H9 (cell line): ENCODE measurements around the gene CAMTA1. TPM values are rescaled to one million over a fixed set of nuclear protein-coding genes. Genes with fewer than 3 reads are reported as not detected.

ENCODE experiments used
- DNase-seq: peaks from one replicate; pipeline ENCODE4 v3.0.0-alpha.2; 2017
- H2AFZ ChIP-seq: one replicate; pipeline ENCODE4 v1.6.1; 2013; ENCODE audit warnings: mild to moderate bottlenecking, low read length, control low read depth, moderate library complexity
- H2AK5ac ChIP-seq: 2 replicates; pipeline ENCODE4 v1.6.1; 2013; ENCODE audit warnings: low read length, control low read depth, mixed read lengths; ENCODE audit not compliant: insufficient read length
- H2BK120ac ChIP-seq: one replicate; pipeline ENCODE4 v1.6.1; 2013; ENCODE audit warnings: low read depth, mild to moderate bottlenecking, low read length, control low read depth, inconsistent platforms; ENCODE audit not compliant: poor library complexity, severe bottlenecking
- H2BK12ac ChIP-seq: 2 replicates; pipeline ENCODE4 v1.6.1; 2013; ENCODE audit warnings: low read length, control low read depth, mixed read lengths, low read depth; ENCODE audit not compliant: insufficient read length
- H2BK15ac ChIP-seq: 2 replicates; pipeline ENCODE4 v1.6.1; 2013; ENCODE audit warnings: low read depth, low read length, control low read depth
- H2BK20ac ChIP-seq: one replicate; pipeline ENCODE4 v1.6.1; 2013; ENCODE audit warnings: low read depth, mild to moderate bottlenecking, low read length, control low read depth, inconsistent platforms; ENCODE audit not compliant: poor library complexity, severe bottlenecking
- H2BK5ac ChIP-seq: 2 replicates; pipeline ENCODE4 v1.6.1; 2013; ENCODE audit warnings: low read length, control low read depth, mixed read lengths; ENCODE audit not compliant: insufficient read length
- H3K14ac ChIP-seq: 2 replicates; pipeline ENCODE4 v1.6.1; 2013; ENCODE audit warnings: low read length, control low read depth; ENCODE audit not compliant: insufficient read depth
- H3K18ac ChIP-seq: 2 replicates; pipeline ENCODE4 v1.6.1; 2013; ENCODE audit warnings: low read depth, mild to moderate bottlenecking, mixed read lengths, low read length, control low read depth; ENCODE audit not compliant: insufficient read length
- H3K23ac ChIP-seq: 2 replicates; pipeline ENCODE4 v1.6.1; 2013; ENCODE audit warnings: low read length, control low read depth, mixed read lengths, low read depth; ENCODE audit not compliant: insufficient read length
- H3K23me2 ChIP-seq: 2 replicates; pipeline ENCODE4 v1.6.1; 2013; ENCODE audit warnings: low read depth, mild to moderate bottlenecking, mixed read lengths, low read length, control low read depth; ENCODE audit not compliant: insufficient read length, poor library complexity, severe bottlenecking
- H3K27ac ChIP-seq: 2 replicates; pipeline ENCODE4 v1.5.1; 2013; ENCODE audit warnings: low read length, control low read depth, mixed read lengths, low read depth; ENCODE audit not compliant: insufficient read length
- H3K27me3 ChIP-seq: 2 replicates; pipeline ENCODE4 v1.6.1; 2013; ENCODE audit warnings: low read length, control low read depth, inconsistent platforms; ENCODE audit not compliant: insufficient read depth
- H3K4ac ChIP-seq: 2 replicates; pipeline ENCODE4 v1.6.1; 2013; ENCODE audit warnings: low read depth, mild to moderate bottlenecking, control low read depth, inconsistent platforms, low read length, moderate library complexity
- H3K4me1 ChIP-seq: 2 replicates; pipeline ENCODE4 v1.6.1; 2013; ENCODE audit warnings: low read length, control low read depth, inconsistent platforms; ENCODE audit not compliant: insufficient read depth
- H3K4me2 ChIP-seq: 2 replicates; pipeline ENCODE4 v1.6.1; 2013; ENCODE audit warnings: low read length, control low read depth, mixed read lengths; ENCODE audit not compliant: insufficient read length, insufficient read depth
- H3K56ac ChIP-seq: 2 replicates; pipeline ENCODE4 v1.6.1; 2013; ENCODE audit warnings: low read depth, mild to moderate bottlenecking, mixed read lengths, low read length, control low read depth; ENCODE audit not compliant: insufficient read length
- H3K79me1 ChIP-seq: 2 replicates; pipeline ENCODE4 v1.6.1; 2013; ENCODE audit warnings: low read depth, mild to moderate bottlenecking, moderate library complexity, low read length, control low read depth, inconsistent platforms; ENCODE audit not compliant: insufficient read depth, poor library complexity, severe bottlenecking
- H3K79me2 ChIP-seq: 2 replicates; pipeline ENCODE4 v1.6.1; 2013; ENCODE audit warnings: low read length, control low read depth, inconsistent platforms; ENCODE audit not compliant: insufficient read depth
- H3K9ac ChIP-seq: 2 replicates; pipeline ENCODE4 v1.6.1; 2013; ENCODE audit warnings: low read length, control low read depth, mixed read lengths; ENCODE audit not compliant: insufficient read length; ENCODE audit errors: extremely low read depth
- H3K9me3 ChIP-seq: one replicate; pipeline ENCODE4 v1.6.1; 2013; ENCODE audit warnings: low read depth, low read length, inconsistent platforms; ENCODE audit not compliant: control insufficient read depth
- H3T11ph ChIP-seq: one replicate; pipeline ENCODE4 v1.6.1; 2013; ENCODE audit warnings: mild to moderate bottlenecking, low read length, control low read depth, inconsistent platforms
- H4K20me1 ChIP-seq: one replicate; pipeline ENCODE4 v1.6.1; 2013; ENCODE audit not compliant: control insufficient read depth, insufficient read length, insufficient read depth
- H4K5ac ChIP-seq: 2 replicates; pipeline ENCODE4 v1.6.1; 2013; ENCODE audit warnings: low read depth, mild to moderate bottlenecking, mixed read lengths, low read length, control low read depth; ENCODE audit not compliant: insufficient read length
- H4K8ac ChIP-seq: replicated peaks from 2 replicates; pipeline ENCODE4 v1.6.1; 2013; ENCODE audit warnings: low read length, control low read depth, mixed read lengths, low read depth; ENCODE audit not compliant: insufficient read length
- H4K91ac ChIP-seq: 2 replicates; pipeline ENCODE4 v1.6.1; 2013; ENCODE audit warnings: low read depth, mild to moderate bottlenecking, moderate library complexity, mixed read lengths, low read length, control low read depth; ENCODE audit not compliant: insufficient read length
- H3K27ac Mint-ChIP-seq, 3 experiments: 2 replicates in 2 of 3; 3 replicates in 1 of 3; pipeline ENCODE4 v1.8.0; 2020 to 2021; ENCODE audit warnings: mixed read lengths in 3 of 3, mild to moderate bottlenecking in 1 of 3, moderate library complexity in 1 of 3
- H3K27me3 Mint-ChIP-seq: 2 replicates; pipeline ENCODE4 v1.8.0; 2021; ENCODE audit warnings: low read depth, mild to moderate bottlenecking, moderate library complexity, mixed read lengths
- H3K36me3 Mint-ChIP-seq, 3 experiments: 2 replicates in 2 of 3; 3 replicates in 1 of 3; pipeline ENCODE4 v1.8.0; 2020 to 2021; ENCODE audit warnings: low read depth in 3 of 3, mixed read lengths in 3 of 3; ENCODE audit not compliant: insufficient read depth in 1 of 3
- H3K4me1 Mint-ChIP-seq, 2 experiments: 2 replicates each; pipeline ENCODE4 v1.8.0; 2020; ENCODE audit warnings: mixed read lengths in 2 of 2
- H3K4me3 Mint-ChIP-seq, 2 experiments: 2 replicates in 1 of 2; 3 replicates in 1 of 2; pipeline ENCODE4 v1.8.0; 2020 to 2021; ENCODE audit warnings: mild to moderate bottlenecking in 2 of 2, mixed read lengths in 2 of 2, moderate library complexity in 1 of 2
- H3K9me3 Mint-ChIP-seq, 2 experiments: 2 replicates in 1 of 2; 3 replicates in 1 of 2; pipeline ENCODE4 v1.8.0; 2020; ENCODE audit warnings: mild to moderate bottlenecking in 2 of 2, mixed read lengths in 2 of 2, moderate library complexity in 1 of 2
- CTCF ChIP-seq: fragments of 200-600 bp; sonication (generic); conservative IDR thresholded peaks from 3 replicates; pipeline ENCODE4 v1.8.0; 2021; ENCODE audit warnings: antibody characterized with exemption, mild to moderate bottlenecking
- WGBS: extraction: QIAGEN DNeasy Blood & Tissue Kit; methylation state at CpG from one replicate; pipeline ENCODE4 v1.1.7; 2013; ENCODE audit warnings: missing lambda C conversion rate, low lambda C conversion rate, mixed read lengths; ENCODE audit not compliant: insufficient read length; ENCODE audit errors: extremely low coverage; 5-methylcytosine and 5-hydroxymethylcytosine counted together
- total RNA-seq: library from RNA; stranded (reverse); gene quantifications from 2 replicates; pipeline ENCODE4 v1.2.1, GENCODE V29; 2021

Gene CAMTA1
- total RNA-seq, 1 experiment from 2014 or later: 115 TPM

GRCh38 chr1:6890686-6891085 is 105.4 kb downstream of the CAMTA1 start:
- Histone ChIP-seq H3K23ac (no peak overlapping the region), H3K14ac (no peak overlapping the region), H3K18ac (no peak overlapping the region), H3K23me2 (no peaks in the 10 kb centered on the region), H3K79me1 (no peaks in the 10 kb centered on the region), H4K20me1 (no peaks in the 10 kb centered on the region), H4K91ac (no peak overlapping the region), H2BK5ac (no peak overlapping the region), H3K4me2 (no peak overlapping the region), H2BK120ac (no peak overlapping the region), H3K4ac (no peak overlapping the region), H3K79me2 (no peaks in the 10 kb centered on the region), H2AFZ (no peak overlapping the region), H3K9ac (no peak overlapping the region), H4K8ac (no peak overlapping the region), H3K4me1 (no peaks in the 10 kb centered on the region), H3K56ac (no peak overlapping the region), H2BK15ac (no peak overlapping the region), H3K9me3 (no peaks in the 10 kb centered on the region), H2AK5ac (no peak overlapping the region), H2BK12ac (no peak overlapping the region), H3K27ac (no peak overlapping the region), H3K27me3 (no peaks in the 10 kb centered on the region), H2BK20ac (no peak overlapping the region), H4K5ac (no peak overlapping the region), H3T11ph (no peak overlapping the region)
- H3K27ac Mint-ChIP-seq: no peak overlapping the region
- no CpG with 5 or more reads among the region's 1 CpG for WGBS
- no peak for TF ChIP-seq CTCF
- no peaks in the 10 kb centered on the region; a peak in 1 of 7 replicates for H3K36me3 Mint-ChIP-seq
- no peaks in the 10 kb centered on the region for H3K27me3 Mint-ChIP-seq
- H3K9me3 Mint-ChIP-seq: no peaks in the 10 kb centered on the region
- peaks cover 5 to 7% of the 10 kb centered on the region in 2 experiments; a peak in 2 of 4 replicates for H3K4me1 Mint-ChIP-seq
- no peak for DNase-seq
- H3K4me3 Mint-ChIP-seq: no peak overlapping the region
